GM19193 (cell line): Measurements from ENCODE around the gene VPREB3.
A peak's percentile ranks its signal among the peaks of the same experiment; 100 is the strongest.

Experiments used
- POLR2A ChIP-seq: IDR thresholded peaks from 4 replicates; pipeline ENCODE4 v1.6.1; 2011; ENCODE audit not compliant: insufficient read depth, insufficient read length; ENCODE audit errors: extremely low read depth

Gene VPREB3

GRCh38 chr22:23786752-23787599 lies 32.8 kb upstream of the VPREB3 start, which contains the start of gene SMARCB1:
Gene SMARCB1, plus strand, starts transcription at chr22:23786966. Its CDS starts 204 bp downstream, at chr22:23787170.
- peak; percentile 88 for TF ChIP-seq POLR2A

GRCh38 chr22:23786261-23786710 lies 32.1 kb upstream of the VPREB3 start:
- TF ChIP-seq POLR2A = no peak

GRCh38 chr22:23784215-23784732 lies 30.0 kb upstream of the VPREB3 start:
- TF ChIP-seq POLR2A = no peak

- no peak for TF ChIP-seq POLR2A
These were observed 29.3 kb upstream of the VPREB3 start for GRCh38 chr22:23783265-23784150.

- TF ChIP-seq POLR2A = no peak
These were observed 28.5 kb upstream of the VPREB3 start for GRCh38 chr22:23782703-23783102.

GRCh38 chr22:23782252-23782651 lies 28.0 kb upstream of the VPREB3 start:
- TF ChIP-seq POLR2A = no peak

GRCh38 chr22:23781511-23782183 lies 27.4 kb upstream of the VPREB3 start:
- no peak for TF ChIP-seq POLR2A

GRCh38 chr22:23781065-23781464 lies 26.8 kb upstream of the VPREB3 start:
- TF ChIP-seq POLR2A = no peak

- no peak for TF ChIP-seq POLR2A
These were observed 26.0 kb upstream of the VPREB3 start for GRCh38 chr22:23780146-23780748.

GRCh38 chr22:23779731-23780130 lies 25.5 kb upstream of the VPREB3 start:
- no peak for TF ChIP-seq POLR2A

- TF ChIP-seq POLR2A = no peak
These were observed 24.9 kb upstream of the VPREB3 start for GRCh38 chr22:23779083-23779482.

- TF ChIP-seq POLR2A = no peak
These were observed 24.3 kb upstream of the VPREB3 start for GRCh38 chr22:23778577-23778900.

GRCh38 chr22:23777776-23778576 lies 23.8 kb upstream of the VPREB3 start:
- TF ChIP-seq POLR2A = no peak
